Hypothalamus (tissue), 51 donors: ENCODE data around the gene SPACDR.
A peak's percentile ranks its signal among the peaks of the same experiment; 100 is the strongest.

Experiments used
- DNase-seq, 51 donors: peaks; one replicate each; lab custom pipeline; 2025; lab: John Stamatoyannopoulos, UW

The SPACDR gene

DNA sequence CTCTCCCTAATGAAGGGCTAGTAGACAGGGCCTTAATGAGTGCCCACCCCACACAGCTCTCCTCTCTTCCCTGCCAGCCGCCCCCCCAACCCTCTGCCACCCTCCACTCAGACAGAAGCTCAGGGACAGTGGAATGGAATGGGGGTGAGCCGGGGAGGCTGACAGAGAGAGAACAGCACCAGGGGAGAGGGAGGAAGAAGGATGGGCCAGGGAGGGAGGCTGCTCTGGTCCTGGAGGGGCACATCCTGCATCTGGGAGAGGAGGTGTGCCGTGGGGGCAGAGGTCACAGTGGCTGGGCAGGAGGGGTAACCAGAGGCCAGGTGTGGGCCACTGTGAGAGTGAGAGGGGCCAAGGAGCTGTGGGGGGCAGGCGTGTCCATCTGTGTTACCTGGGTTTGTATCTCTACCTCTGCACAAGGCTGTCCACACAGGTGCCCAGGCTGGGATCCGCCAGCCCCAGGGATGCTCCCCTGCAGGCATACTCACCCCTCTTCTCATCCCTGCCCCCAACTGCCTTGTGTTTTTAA is 22.1 kb upstream of the SPACDR start:
- DNase-seq: no peak

DNA sequence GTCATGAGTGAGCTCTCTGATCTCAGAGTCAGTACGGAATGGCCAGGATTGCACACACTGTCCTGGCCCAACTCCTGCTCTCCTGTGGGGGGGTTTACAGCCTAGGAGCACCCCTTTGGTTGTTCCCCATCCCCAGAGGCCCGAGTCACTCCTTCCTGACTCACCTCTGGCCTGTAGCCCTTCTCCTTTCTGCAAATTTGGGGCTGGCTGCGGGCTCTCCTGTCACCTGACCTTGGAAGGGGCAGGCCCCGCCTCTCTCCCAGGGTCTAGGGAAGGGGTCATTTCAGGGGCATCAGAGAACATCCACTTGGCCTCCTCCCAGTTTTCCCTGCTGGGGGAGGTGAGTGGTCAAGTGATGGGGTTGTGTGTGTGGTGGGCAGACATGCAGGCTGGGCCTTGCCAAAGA is 21.4 kb upstream of the SPACDR start:
- peak in 2 of 51 donors; percentile 10 to 22 for DNase-seq

DNA sequence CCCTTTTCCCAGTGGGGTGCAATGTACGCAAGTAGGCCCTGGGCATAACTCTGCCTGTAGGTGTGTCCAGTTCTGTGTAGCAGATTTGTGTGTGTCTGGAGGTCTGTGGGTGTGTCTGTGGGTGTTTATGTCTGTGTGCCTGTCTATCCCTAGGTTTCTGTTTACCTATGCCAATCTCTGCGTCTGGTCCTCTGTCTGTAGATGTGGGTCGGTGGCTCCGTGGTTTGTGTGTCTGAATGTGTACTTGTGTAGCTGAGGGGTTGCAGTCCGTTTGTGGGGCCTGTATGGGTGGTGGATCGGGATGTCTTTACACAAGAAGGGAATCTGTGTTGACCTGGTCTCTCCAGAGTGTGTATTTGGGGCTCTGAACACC is 20.6 kb upstream of the SPACDR start:
- DNase-seq: peak in 1 of 51 donors; percentile 24

DNA sequence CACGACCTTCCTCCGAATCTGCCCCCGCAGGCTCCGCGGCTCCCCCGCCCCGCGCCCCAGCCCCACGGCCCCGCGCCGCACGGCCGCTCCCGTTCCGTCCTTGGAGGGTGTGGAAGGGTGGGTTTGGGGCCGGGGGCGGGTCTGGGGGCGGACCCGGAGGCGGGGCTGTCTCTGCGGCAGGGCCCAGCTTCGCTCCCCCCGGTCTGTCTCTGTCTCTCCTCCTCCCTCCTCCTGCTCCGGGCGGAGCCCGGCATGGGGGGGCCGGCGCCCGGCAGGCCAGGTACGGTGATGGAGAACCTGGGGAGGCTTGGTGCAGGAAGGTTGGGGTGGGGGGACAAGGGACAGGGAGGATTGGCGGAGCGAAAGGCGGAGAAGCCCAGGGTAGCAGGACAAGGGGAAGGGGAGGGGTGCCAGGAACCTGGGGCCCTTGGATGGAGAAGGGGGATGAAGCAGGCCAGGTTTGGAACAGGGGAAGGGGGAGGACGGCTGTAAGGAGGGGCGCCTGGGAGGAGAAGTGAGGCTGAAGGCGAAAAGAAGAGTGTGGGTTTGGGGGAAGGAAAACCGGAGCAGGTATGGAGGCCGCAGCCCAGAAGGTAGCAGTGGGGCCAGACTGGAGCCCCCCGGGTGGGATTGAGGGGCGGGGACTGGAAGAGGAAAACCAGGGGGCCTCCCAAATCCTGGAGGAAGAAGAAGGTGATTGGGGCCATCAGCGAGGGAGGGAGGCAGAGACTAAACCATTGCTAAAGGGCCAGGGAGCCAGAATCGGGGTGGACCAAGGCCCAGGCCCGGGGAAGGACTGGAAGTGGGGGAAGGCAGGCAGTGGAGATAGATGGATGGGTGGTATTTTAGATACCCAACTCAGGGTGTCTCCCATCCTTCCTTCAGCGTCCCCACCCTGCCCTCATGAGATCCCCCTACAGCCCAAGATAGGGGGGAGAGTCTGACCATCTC is 19.9 kb upstream of the SPACDR start, which contains the start of gene NYAP1:
Gene NYAP1, plus strand, starts transcription at position 206 of the 951 bp plus-strand sequence. CDS start 1,385 bp downstream, outside the sequence.
- DNase-seq: peak in 46 of 51 donors; percentile 9 to 85 (median 59)

DNA sequence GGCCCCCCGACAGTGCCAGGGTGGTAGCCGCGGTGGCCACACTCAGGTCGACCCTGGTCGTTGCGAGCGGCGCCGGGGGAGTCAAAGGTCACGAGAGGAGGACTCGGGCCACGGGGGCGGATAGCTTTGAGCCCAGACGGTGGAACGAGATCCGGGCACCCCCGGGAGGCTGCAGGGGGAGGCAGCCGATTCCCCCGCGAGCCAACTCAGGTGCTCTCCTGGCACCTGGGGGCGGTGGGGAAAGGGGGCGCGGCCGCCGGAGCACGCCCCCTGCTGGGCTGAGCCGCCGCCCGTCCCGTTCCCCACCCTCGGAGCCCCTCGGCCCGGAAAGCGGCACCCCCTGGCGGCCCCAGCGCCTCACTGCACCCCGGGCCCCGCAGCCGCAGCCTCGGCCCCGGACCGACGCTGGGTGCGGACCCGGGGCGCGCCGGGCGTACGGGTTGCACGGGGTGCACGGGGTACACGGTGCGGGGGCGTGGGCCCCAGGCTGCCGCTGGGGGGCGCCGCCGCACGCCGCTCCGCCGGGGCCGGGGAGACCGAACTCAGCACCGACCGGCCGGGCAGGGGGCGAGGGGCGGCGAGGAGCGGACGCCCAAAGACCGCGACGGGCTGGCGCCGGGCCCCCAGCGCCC is 19.1 kb upstream of the SPACDR start:
- peak in 40 of 51 donors; percentile 14 to 85 (median 62) for DNase-seq

DNA sequence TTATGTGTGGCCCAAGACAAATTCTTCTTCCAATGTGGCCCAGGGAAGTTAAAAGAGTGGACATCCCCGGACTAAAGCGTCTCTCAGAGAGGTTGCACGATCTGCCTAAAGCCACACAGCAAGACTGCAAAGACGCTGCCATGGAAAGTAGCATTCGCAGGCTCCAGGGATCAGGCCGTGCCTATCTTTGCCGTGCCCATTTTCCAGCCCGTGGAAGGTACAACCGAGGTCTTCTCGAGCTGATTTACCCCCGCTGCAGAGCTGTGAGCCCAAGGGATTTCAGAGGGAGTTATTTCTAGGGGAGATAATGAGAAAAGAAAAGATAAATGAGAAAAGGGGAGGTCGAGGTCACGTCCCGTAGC is 18.6 kb upstream of the SPACDR start:
- DNase-seq: no peak

DNA sequence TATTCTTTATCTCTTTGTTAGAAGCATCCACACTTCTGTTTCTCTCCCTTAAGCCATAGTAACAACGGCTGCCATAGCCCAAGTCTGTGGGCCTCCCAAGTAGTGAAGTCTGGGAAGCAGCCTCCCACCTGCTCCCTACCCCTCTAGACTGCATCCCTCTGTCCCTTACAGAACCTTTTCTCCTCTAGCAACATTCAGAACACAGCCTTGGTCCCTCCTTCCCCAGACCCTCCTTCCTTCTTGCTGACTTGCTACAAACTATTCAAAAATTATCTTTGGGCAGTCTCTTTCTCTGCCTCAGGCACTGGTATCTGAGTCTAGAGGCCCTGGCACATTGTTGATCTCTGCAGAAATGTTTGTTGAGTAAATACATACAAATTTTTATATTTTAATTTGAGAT is 17.4 kb upstream of the SPACDR start:
- no peak for DNase-seq

DNA sequence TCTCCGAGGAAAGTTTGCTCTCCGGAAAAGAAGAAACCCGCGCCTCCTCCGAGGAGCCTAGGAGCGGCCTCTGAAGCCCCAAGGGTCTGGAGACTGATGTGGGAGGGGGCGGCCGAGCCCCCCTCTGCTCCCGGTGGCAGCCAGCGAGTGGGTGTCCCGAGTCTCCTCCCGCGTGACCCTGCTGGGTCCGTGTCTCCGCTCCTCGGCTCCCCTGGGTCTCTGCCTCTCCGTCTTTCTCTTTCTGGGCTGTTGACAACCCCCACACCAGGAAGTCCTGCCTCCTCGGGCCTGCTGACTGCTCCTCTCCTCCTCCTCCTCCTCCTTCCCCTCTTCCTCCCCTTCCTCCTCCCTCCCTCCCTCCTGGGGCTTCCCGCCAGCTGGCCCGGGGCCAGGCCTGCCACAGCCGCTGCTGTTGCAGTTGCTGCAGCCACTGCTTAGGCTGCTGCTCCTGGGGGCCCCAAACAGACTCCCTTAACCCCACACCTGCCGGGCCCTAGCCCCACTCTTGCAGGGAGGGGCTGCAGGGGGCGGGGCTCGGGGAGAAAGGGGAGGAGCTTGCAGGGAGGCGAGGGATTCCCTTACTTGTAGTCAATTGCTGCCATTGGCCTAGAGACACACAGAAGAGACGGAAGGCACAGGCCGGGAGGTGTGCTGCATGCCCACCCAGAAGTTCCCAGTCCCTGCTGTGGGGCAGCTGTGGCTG is 15.0 kb upstream of the SPACDR start, which contains the start of gene TSC22D4:
Gene TSC22D4, minus strand, starts transcription at position 257 of the 703 bp plus-strand sequence. CDS start 1,176 bp downstream, outside the sequence.
- DNase-seq: peak; percentile 75 to 98 (median 95)

DNA sequence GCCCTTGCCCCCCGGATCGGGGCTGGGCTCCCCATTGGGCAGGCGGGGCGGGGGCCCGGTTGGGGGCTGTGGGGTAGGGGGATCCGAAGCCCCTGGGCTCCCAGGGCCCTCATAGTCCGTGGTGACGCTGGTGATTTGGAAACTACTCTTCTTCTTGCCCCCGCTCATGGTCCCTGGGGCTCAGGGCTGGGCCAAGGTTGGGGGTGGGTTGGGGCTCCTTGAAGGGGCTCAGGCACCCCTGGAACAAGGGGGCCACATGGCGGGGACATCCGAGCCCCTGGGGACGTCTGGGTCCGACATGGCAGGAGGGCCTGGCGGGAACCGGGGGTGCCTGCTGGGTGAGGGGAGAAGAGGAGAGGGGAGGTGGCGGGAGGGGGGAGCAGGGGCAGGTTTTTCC is 13.8 kb upstream of the SPACDR start:
- DNase-seq: no peak

DNA sequence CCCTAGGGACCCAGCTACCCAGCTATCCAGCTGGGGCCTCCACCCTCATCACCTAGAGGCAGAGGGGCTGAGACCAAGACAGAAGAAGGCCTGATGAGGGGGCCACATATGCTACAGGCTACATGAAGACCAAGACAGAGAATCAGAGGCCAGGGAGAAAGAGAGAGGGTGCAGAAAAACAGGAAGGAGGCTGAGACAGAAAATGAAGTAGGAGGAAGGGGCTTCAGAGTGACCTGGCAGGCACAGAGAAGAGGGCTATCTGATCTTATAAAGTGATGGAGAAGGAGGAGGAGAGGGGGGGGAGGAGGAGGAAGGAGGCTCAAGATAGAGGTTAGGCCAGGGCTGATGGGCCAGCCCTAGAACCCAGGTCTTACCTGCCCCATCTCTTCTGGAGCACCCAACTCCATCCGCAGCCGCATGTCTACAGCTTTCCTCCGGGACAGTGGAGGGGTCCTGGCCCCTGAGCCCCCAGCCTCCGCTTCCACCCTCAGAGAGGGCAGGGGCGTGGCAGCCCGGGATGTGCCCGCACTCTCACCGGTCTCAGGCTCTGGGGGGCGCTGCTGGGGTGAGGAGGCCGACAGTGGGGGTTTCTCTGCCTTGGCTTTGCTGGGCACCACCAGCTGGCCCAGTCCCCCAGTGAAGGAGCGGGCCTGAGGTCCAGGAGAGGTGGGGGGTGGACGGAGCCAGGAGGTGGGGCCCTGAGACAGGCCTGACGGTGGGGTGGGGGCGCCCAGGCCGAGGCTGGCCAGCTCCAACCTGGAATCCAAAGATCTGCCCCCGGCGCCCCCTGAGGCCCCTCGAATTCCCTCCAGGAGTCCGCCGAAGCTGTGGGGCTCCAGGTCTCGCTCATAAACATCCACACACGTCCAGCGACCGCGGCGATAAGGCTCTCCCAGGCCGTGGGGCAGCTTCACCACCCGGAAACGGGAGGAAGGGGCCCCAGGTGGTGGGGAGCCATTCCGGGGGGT is 13.1 kb upstream of the SPACDR start:
- DNase-seq: peak in 4 of 51 donors; percentile 12 to 22 (median 21)

DNA sequence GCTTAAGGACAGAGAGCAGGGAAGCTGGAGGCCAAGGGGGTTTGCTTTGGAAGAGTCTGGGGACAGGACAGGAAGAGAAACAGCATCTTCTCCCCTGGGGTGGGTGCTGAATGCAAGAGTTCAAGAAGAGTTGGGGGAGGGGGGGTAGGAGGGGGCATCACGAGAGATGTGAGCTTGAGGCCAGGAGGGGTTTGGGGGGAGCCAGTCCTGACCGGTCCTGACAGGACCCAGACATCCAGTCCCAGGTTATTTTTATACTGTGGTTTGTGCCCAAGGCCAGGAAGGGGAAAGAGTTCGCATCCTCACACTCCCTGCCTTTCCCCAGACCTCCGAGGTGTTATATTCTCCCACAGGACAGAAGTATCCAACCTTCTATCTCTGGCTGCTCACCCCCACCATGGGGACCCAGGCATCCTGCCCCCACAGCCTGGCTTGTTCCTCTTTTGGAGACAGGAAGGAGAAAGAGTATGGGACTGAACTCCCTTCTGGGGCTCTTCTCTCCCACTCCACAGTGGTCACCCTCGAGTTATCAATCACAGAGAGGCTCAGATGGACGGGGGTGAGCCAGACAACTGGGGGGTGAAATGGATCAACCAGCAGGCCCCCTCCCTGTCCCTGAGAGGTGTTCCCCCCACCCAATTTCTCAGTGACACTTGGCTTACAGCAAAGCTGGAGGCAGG is 12.2 kb upstream of the SPACDR start:
- no peak for DNase-seq

DNA sequence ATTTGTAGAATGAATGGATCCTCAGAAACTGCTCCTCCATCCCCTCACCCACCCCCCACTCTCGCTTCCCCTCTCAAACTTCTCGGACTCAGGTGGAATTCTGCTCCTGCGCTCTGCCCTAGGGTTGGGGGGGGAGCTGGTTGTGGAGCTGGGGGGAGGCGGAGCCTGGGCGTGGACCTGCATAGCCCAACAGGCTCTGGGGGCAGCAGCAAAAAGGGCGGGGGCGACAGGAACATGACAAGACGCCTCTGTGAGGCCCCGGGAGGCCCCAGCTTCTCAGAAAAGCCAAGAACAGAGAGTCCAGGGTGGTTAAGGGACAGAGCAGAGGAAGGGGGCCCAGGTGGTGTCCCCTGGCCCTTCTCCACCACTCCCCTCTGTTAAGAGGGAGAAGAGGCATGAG is 11.5 kb upstream of the SPACDR start:
- DNase-seq: peak in 3 of 51 donors; percentile 7 to 41 (median 34)

DNA sequence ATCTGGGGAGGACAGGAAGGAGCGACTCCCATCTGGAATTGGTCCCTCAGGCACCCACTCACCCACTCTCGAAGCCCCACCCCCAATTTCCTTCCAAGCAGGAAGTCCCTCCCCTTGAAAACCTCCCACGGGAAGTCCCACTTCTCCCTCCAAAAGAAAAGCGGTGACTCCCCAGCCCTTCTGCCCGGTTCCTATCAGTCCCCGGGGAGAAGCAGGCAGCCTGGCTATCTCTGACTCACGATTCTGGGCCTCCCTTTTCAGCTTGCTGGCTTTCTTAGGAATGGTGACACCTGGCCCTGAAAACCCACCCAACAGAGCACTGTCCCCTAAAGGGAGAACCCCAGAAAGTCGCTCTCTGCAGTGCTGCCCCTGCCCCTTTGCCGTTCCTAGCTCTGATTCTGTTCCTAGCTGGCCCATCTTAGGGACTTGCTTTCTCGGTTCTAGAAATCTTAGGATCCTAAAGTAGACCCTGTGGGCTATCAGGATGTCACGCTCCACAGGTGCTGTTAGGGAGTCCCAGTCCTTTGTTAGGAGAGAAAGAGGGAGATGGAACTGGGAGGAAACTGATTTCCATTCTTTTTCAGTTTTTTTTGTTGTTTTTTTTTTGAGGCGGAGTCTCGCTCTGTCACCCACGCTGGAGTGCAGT is 8.9 kb upstream of the SPACDR start:
- DNase-seq: no peak

DNA sequence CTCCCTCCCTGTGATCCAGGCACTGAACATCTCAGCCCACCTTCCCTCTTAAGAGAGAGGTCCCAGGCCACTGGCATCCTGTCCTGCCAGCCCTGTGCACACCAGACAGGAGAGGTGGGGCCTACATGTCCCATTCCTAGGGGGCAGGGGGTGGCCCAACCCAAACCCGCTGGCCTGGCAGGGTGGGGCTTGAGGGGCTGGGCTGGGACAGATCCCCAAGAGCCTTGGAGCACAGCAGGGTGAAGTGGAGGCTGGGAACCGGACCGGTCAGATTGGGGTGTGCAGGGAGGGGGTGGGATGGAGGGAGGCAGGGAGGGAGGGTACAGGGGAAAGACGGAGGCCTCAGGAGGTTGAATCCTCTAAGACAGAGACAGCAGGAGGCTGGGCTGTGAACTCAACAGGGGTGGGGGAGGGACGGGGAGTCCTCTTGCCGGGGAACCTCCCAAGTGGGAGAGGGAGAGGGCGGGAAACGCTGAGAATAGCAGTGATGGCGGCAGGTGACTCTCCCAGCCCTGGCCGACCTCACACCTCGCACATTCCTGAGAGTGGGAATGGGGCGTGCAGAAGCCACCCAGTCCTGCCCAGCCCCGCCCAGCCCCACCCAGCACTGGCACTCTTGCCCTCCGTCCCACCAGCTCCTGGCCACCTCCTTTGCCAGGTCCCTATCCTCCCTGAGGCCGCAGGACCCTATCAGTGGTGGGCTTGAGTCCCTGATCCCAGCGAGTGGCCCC is 8.2 kb upstream of the SPACDR start:
- no peak for DNase-seq

DNA sequence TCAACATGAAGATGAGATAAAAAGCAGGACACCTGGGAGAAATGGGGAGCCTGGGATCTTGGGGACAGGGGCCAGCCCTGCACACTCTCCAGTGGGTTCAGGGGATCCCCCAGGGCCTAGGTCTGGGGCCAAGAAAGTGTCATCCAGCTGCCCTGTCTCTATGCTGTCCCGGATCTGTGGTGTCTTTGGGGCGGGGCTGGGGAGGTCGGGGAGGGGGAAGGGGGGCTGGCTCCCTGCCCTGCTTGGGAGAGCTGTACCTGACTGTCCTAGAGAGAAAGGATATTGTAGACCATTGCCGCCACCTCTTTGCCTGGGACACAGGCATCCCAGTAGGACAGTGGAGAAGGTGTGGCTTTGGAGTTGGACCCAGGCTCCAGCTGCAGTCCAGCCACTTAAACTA is 7.0 kb upstream of the SPACDR start:
- no peak for DNase-seq

DNA sequence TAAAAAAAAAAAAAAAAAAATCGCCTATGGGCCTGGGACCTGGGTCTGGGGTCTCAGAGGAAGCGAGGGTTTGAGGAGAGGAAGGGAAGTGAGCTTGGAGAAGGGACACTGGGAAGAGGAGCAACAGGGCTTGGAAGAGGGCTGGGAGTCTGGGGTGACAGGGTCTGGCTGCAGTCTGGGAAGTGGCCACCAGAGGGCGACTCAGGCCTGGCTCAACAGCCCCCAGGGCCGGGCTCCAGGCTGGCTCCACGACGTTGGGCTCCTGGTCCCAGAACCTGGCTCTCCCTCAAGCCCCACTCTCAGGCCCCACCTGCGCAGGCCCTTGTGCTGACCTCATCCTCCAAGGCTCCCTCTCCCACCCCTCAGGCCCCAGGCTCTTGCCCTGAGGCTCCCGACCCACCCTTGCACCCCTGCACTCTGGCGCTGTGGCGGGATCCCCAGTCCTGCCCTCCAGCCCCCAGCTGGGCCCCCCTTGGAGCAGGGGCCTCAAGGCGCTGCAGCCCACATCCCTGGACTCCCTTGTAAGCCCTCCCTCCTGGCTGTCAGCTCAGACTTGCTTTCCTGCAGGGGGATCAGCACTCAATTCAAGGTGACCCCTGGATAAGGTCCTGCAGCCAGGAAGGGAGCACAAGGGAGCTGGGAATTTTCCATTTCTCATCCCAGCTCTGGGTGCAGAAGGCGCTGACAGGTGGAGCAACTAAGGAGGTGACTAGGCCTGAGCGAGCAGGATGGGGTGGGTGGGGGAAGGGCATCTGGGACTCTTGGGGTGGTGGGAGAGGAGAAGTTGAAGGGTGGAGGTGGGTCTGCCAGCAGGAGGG is 5.4 kb upstream of the SPACDR start:
- DNase-seq: peak; percentile 21 to 94 (median 80)
